ENCODE measurements around the gene ZNF280A.
"Not testable (repeated sequence)": the region's sequence is repeated elsewhere in the genome, so short reads cannot be mapped to it uniquely, and the experiment has no call there.

ZNF280A gene

DNA sequence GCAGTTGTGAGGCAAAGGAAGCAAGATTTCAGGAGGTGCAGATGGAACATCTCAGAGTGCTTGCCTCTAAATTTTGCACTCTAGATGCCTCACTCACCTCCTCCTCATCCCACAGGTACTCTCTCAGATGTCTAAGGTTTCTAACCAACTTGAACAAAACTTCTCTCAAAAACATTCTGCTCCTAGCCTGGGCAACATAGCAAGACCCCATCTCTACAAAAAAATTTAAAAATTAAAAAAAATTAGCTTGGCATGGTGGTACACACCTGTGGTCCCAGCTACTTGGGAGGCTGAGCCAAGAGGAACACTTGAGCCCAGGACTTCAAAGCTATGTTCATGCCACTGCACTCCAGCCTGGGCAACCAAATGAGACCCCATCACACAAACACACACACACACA lies 4.2 kb downstream of the ZNF280A start:
- in situ Hi-C loops (cut with HindIII; ENCODE audit: low sequenced_read_pairs) = no loop called here

DNA sequence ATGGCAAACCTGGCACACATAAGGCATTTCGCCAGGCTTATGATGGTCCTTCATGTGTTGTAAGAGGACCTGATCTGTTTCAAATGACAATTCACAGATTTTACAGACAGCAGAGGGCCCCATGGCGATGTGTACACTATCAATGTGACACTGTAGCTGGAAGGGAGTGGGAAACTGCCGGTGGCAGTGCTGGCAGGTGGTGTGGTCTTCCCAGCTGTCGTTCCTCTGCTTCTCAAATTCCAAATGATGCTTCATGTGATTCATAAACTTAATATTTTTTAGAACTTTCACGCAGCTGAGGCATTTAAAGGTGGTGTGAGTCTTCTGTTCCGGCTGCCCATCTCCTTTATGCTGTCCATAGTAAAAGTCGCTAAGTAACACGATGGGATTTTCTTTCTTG lies 5.6 kb downstream of the ZNF280A start:
- in situ Hi-C loops (cut with HindIII; ENCODE audit: low sequenced_read_pairs) = not testable (repeated sequence)

DNA sequence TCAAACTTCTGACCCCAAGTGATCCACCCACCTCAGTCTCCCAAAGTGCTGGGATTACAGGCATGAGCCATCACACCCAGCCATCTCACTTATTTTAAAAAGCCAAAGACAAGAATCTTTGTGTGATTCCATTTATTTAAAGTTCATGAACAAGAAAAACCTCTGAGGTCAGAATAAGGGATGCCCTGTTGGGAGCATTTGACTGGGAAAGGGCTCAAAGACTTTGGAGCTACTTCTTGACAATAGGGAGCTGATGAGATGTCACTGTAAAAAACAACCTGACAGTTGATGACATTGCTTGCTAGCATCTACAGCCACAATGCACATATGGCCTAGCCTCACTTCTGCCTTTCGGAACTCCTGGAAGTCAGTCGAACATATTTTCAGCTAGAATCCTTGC lies 6.5 kb downstream of the ZNF280A start:
- in situ Hi-C loops (cut with HindIII; ENCODE audit: low sequenced_read_pairs) = no loop called here

DNA sequence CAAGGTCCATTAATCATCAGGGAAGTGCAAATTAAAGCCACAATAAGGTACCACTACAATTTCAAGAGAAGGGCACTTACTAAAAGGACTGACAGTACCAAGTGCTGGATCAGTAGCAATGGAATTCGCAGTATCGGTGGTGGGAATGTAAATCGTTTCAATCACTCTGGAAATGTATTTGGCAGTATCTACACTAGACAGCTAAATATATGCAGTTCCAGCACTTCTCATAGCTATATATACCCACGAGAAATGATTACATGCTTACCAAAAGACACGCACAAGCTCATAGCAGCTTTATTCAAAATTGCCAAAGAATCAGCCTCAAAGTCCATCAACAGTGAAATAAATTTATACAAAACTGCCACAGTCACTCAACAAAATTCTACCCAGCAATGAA lies 7.1 kb downstream of the ZNF280A start:
- in situ Hi-C loops (cut with HindIII; ENCODE audit: low sequenced_read_pairs) = no loop called here

DNA sequence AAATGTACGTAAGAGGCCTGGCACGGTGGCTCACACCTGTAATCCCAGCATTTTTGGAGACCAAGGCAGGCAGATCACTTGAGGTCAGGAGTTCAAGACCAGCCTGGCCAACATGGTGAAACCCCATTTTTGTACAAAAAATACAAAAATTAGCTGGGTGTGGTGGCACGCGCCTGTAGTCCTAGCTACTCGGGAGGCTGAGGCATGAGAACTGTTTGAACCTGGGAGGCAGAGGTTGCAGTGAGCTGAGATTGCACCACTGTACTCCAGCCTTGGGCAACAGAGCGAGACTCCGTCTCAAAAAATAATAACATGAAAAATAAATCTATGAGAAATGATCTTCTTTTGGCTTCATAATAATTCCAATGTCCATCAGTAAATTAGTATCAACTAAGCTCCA lies 9.2 kb downstream of the ZNF280A start:
- in situ Hi-C loops (cut with HindIII; ENCODE audit: low sequenced_read_pairs) = not testable (repeated sequence)

DNA sequence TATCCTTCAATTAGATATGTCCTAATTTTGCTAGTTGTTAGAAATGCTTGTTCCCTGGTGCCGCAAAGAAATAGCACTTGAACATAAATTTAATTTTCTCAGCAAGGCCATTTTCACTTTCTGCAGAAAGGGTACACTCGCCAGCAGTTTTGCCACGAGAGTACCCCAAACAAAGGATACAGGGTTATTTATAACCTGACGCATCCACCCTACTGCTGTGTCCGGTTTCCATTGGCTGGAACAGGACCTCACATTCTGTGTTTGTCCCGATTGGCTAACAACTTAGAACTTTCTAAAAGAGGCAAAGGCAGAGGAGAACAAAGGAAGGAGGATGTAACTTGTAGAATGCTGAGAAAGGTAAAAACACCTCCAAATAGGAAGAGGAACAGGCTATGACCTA lies 10.2 kb downstream of the ZNF280A start:
- in situ Hi-C loops (cut with HindIII; ENCODE audit: low sequenced_read_pairs) = not testable (repeated sequence)

DNA sequence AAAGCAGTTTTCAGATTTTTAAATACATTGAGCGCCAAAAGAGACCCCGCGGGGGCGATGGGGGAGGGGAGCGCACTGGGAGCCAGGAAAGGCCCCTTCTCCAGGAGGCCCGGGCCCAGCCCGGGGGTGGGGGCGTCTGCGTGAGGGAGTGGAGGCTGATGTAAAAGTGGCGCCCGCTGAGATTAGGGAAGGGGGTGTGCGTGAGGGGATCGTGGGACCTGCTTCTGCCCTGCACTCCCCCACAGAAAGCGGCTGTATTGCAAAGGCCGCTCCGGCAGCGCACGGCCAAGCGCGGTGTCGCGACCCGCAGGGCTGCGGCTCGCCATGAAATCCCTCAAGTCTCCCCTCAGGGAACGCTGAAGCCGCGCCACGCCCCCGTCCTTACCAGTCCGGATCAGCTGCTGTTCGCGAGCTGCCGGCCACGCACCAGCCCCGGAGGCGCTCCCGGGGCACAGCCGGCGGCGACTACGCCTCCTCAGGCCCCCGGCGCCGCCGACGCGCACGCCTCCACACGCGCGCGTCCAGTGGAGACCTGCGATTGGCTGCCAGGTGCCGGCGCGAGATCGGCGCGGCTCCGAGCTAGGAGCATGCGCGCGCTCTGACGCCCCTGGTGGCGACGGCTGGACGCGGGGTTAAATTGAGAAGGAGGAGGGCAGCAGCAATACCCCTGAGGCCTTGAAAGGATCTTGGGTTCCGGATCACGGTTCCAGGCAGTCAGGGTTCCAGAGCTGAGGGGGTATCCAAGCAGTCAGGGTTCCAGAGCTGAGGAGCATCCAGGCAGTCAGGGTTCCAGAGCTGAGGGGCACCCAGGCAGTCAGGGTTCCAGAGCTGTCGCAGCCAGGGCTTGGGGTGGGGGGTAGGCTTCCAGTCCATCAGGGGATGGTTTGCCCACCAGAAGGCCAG lies 11.5 kb downstream of the ZNF280A start, which contains the start of gene ZNF280B:
Gene ZNF280B (minus strand): TSS at position 469 of the 903 bp plus-strand sequence. CDS start 19,344 bp downstream, outside the sequence.
- in situ Hi-C loops (cut with HindIII; ENCODE audit: low sequenced_read_pairs) = no loop called here

DNA sequence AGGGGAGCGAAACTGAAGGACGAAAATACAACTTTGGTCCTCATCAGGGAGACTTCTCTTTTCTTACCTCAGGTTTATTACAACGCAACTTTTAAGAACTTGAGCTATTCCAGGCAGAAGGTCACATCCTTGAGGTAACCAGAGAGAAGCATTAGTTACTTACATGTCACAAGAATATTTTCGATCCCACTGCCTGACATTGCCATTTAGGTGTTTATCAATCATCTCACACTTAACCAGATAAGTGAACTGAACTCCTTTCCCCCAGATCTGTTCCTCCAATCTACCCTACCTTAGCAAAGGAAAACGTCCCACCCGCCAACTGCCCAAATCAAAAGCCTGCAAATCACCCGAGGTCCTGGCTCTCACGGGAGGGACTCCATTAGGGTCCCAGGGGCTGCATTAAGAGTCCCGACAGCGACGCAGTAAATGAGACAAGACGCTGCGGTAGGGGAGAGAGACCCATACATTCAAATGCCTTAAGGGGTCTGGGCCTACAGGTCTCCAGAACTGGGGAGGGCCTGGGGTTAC lies 12.3 kb downstream of the ZNF280A start:
- in situ Hi-C loops (cut with HindIII; ENCODE audit: low sequenced_read_pairs) = no loop called here

DNA sequence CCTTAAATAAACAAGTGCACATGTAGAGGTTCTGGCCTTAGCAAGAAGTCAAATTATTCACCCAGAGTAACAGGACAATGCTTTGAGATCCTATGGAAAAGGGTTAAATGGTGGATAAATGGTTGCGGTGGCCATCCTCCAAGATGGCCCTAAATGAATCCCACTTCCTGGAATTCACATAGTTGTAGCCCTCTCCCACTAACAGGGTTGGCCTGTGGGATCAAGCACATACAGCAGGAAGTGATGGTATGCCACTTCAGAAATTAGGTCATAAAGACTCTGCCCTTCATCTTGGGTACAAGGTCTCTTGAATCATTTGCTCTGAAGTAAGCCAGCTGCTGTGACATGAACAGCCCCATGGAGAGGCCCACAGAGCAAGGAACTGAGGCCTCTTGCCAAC lies 13.3 kb downstream of the ZNF280A start:
- in situ Hi-C loops (cut with HindIII; ENCODE audit: low sequenced_read_pairs) = no loop called here

DNA sequence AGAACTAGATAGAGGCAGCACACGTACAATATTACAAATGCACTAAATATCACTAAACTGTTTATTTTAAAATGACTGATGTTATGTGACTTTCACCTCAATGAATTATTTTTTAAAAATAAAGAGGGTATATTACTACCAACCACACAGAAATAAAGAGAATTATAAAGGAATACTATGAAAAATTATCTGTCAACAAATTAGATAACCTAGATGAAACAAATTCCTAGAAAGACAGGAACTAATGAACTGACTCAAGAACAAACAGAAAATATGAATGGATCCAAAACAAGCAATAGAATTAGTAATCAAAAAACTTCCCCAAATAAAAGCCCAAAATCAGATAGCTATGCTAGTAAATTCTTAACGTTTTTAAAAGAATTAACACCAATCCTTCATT lies 21.8 kb downstream of the ZNF280A start:
- in situ Hi-C loops (cut with HindIII; ENCODE audit: low sequenced_read_pairs) = no loop called here

DNA sequence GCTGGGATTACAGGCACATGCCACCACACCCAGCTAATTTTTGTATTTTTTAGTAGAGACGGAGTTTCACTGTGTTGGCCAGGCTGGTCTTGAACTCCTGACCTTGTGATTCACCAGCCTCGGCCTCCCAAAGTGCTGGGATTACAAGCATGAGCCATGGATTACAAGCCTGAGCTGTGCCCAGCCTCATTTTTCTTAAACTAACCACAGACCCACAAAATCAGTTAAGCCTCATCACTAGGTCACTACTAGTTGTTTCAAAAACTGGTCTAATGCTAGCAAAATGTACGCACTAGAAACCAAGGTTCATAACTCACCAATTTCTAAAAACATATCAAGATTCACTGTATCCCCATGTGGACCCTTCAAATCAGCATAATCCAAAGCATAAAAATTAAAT lies 28.5 kb downstream of the ZNF280A start:
- in situ Hi-C loops (cut with HindIII; ENCODE audit: low sequenced_read_pairs) = not testable (repeated sequence)

DNA sequence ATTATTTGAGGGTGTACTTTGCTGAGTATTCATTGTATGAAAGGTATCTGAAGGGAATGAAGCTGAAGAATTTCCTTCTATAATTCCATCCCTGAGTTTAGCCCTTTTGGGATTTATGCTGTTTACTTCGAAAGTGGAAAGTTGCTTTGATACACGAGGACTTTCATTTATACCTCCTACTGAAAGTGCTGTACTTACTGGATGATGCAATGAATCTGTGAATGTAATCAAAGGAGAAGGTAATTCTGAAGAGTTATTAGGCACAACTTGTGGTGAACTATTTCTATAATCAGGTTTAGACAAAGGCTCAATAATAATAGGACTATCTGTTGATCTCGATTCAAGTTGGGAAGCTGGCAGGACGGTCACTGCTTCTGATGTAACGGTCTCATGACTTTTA lies 31.3 kb downstream of the ZNF280A start:
- in situ Hi-C loops (cut with HindIII; ENCODE audit: low sequenced_read_pairs) = no loop called here

DNA sequence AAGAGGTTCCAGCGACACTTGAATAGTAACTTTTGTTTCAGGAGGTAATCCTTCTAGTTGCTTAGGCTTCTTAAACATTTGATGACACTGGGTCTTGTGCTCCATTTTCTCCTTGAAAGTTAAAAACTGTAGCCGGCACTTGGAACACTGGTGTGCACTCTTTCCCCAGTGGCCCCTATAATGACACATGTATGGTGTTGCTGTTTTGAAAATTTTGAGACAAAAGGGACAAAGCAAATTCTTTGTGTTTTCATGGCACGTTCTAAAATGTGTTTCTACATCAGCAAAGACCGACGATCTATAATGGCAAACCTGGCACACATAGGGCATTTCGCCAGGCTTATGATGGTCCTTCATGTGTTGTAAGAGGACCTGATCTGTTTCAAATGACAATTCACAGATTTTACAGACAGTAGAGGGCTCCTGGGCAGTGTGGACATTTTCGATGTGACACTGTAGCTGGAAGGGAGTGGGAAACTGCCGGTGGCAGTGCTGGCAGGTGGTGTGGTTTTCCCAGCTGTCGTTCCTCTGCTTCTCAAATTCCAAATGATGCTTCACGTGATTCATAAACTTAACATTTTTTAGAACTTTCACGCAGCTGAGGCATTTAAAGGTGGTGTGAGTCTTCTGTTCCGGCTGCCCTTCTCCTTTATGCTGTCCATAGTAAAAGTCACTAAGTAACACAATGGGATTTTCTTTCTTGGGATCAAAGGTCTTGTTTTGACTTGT lies 32.0 kb downstream of the ZNF280A start:
- in situ Hi-C loops (cut with HindIII; ENCODE audit: low sequenced_read_pairs) = no loop called here

DNA sequence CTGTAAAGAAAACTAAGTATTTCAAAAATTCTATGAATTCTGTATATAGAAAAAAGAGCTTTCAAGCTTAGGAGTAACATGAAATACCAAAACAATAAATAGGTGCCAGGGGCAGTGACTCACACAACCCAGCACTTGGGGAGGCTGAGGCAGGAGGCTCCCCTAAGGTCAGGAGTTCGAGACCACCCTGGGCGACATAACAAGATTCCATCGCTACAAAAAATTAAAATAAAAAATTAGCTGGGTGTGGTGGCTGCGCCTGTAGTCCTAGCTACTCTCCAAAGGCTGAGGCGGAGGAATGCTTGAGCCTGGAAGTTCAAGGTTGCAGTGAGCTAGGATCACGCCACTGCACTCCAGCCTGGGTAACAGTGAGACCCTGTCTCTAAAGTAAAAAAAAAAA lies 33.0 kb downstream of the ZNF280A start:
- in situ Hi-C loops (cut with HindIII; ENCODE audit: low sequenced_read_pairs) = no loop called here

DNA sequence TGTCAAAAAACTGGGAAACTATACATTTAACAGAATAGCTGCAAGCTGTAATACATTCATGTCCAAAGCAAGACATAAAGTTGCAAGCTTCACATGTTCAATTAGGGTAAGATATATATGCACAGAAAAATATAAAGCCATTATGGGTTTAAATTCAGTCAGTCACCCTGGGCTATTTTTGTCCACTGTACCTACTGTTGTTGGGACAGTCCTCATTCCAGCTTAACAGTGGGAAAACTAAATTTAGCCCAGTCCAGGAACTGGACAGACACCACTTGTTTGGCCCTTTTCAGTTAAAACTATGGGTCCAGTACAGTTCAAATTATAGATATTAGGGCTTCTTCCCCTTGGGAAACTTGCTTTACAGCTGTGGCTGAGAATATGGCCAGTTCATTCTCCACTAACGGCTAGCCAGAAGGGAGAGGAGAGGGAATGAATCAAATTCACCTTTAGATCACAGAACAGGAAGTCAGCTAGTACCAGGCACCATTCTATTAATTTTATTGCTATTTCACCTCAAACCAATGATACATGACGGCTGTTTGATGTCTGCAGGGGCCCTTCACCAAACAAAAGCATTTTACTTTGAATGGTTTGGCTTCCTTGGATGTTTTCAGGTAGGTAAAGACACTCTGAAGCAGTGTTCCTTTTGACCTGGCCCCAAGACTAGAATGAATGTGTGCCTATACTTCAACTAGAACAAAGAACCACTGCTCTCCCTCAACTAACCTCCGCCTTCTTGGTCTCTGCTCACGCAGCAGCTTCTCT lies 33.8 kb downstream of the ZNF280A start:
- in situ Hi-C loops (cut with HindIII; ENCODE audit: low sequenced_read_pairs) = no loop called here

DNA sequence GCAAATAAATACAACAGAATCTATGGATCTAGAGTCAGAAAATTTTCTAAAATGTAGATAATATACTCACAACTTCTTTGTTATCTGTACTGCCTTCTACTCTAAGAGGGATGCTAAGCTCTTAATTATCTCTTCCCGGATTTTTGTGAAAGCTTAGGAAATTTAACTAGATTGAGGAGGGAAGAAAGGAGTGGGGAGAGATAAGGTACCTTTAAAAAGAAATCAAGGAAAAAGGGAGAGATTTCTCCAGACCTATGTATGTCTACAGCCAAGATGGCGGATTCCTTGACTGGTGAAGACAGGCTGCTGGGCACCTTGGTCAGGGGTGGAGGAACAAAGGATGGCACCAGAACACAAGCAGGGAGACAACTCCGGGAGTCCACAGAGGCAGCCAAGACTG lies 34.5 kb downstream of the ZNF280A start:
- in situ Hi-C loops (cut with HindIII; ENCODE audit: low sequenced_read_pairs) = no loop called here

DNA sequence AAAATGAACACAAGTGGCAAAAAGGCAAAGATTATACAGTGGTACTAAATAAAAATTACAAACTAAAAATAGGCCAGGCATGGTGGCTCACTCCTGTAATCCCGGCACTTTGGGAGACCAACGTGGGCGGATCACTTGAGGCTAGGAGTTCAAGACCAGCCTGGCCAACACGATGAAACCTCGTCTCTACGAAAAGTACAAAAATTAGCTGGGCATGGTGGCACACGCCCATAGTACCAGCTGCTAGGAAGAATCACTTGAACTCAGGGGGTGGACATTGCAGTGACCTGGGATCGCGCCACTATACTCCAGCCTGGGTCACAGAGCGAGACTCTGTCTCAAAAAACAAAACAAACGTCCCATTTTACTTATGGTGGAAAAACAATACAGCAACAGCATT lies 36.0 kb downstream of the ZNF280A start:
- in situ Hi-C loops (cut with HindIII; ENCODE audit: low sequenced_read_pairs) = no loop called here

DNA sequence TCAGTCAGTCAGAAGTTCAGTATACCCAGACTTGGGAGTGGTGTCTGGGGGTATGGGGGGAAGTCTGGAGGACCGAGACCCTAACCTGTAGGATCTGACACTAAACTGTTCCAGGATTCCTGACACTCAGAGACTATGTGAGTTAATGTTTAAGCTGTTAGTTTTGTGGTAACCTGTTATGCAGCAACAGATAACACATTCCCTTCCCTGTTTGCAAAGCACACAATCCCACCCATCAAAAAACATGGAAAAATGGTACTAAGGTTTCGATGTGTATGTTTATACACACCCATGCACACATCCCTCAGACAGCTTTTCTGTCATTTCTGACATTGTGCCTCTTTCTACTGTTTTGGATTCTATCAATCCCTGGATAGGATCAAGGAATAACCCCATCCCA lies 39.1 kb downstream of the ZNF280A start:
- in situ Hi-C loops (cut with HindIII; ENCODE audit: low sequenced_read_pairs) = no loop called here

DNA sequence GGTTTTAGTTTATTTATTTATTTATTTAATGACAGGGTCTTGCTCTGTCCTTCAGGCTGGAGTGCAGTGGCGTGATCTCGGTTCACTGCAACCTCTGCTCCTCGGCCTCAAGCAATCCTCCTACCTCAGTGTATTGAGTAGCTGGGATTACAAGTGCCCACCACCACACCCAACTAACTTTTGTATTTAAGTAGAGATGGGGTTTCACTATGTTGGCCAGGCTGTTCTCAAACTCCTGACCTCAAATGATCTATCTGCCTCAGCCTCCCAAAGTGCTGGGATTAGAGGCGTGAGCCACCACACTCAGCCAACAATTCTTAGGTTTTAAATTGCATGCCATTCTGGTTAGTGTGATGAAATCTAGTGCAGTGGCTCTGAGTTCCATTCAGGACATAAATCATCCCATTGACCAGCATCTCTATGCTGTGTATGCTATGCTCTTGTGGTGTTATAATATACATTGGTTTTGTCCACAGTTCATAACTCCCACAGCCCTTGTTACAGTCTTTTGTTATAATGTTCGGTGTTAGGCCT lies 40.0 kb downstream of the ZNF280A start:
- in situ Hi-C loops (cut with HindIII; ENCODE audit: low sequenced_read_pairs) = no loop called here

DNA sequence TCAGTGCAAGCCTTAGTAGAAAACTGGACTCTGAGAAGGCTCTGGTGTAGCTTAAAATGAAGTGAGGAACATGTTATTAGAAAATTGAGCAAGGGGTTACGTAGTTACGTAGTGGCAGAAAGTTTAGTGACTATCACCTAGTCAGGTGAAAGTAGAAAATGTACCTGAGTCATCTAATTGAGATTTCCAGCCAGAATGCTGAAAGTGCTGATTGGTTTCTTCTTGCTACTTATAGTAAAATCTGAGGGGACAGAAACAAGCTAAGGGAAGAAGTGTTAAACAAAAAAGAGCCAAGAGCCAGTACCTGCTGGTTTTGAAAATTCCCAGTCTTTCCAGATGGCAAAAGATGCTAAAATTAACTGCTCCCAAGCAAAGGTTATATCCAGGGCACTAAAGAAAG lies 41.0 kb downstream of the ZNF280A start:
- in situ Hi-C loops (cut with HindIII; ENCODE audit: low sequenced_read_pairs) = no loop called here

DNA sequence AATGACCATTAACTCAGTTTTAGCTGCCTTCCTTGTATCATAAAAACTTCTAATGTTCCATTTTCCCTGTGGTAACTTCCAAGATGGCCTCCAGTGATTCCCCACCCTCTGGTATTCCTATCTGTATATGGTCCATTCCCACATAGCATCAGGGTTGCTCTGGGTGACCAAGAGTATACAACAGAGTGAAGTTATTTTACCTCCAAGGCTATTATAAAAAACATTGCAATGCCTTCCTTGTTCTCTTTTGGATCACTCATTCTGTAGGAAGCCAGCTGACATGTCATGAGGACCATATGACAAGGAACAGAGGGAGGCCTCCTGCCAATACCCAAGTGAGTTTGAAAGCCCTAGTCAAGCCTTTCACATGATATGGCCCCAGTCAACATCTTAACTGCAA lies 41.6 kb downstream of the ZNF280A start:
- in situ Hi-C loops (cut with HindIII; ENCODE audit: low sequenced_read_pairs) = no loop called here

All from DLD1 (cell line).